GM21447 (cell line): ENCODE results near the gene TPK1.
A peak's percentile ranks its signal among the peaks of the same experiment; 100 is the strongest.

Experiments
- ATAC-seq: cut with Tn5 transposase; IDR thresholded peaks from one replicate; pipeline ENCODE4 v1.9.1; 2021; ENCODE audit not compliant: unreplicated experiment

Gene TPK1

DNA sequence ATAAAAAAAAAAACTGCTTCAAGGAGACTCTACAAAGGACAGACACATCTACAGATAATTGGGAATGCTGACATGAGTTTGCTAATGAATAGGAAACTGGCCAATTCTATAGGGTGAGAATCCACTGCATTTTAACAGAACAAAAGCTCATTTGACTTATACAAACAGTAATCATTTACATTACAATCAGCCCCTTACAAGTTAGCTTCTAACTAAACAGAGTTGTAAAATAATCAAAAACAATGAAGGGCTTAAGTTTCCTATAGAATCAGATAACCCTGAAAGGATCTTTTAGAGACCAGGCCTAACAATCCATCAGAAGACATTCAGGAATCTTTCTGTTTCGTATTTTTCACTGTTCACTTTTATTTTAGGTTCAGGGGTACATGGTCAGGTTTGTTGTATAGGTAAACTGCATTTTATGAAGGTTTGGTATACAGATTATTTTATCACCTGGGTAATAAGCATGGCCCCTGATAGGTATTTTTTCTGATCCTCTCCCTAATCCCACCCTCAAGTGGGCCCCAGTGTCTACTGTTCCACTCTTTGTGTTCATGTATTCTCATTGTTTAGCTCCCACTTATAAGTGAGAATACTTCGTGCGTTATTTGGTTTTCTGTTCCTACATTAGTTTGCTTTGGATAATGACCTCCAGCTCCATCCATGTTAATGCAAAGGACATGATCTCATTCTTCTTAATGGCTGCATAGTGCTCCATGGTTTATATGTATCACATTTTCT is 301.0 kb downstream of the TPK1 start:
- no peak for ATAC-seq

DNA sequence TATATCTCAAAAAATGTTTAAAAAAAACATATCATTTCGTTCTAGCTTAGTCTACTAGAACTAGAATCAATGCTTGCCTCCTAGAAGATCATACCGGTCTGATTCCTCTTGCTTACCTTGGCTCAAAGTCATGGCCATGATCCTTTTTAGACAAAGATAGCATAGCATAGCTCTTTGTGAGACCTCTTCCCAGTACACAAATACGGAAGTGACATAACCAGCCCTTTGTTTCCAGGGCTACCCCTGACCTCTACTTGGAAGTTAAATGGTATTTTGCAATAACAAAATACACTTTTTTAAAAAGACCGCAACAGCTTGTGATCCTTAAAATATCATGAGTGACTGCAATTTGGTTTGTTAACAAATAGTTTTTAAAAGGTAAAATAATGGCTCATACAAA is 301.7 kb downstream of the TPK1 start:
- ATAC-seq: no peak

DNA sequence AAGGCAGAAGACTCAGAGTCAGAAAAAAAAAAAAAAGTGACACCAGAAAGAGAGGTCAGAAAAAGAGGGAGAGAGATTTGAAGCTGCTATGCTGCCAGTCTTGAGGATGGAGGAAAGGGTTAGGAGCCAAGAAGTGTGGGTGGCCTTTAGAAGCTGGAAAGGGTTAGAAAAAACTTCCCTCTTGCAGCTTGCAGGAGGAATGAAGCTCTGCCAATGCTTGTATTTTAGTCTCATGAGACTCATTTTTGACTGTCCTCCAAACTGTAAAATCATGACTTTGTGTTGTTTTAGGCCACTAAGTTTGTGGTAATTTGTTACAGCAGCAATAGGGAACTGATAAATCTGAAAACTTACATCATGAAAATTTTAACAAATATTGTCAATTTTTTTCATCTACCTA is 304.7 kb downstream of the TPK1 start:
- no peak for ATAC-seq

DNA sequence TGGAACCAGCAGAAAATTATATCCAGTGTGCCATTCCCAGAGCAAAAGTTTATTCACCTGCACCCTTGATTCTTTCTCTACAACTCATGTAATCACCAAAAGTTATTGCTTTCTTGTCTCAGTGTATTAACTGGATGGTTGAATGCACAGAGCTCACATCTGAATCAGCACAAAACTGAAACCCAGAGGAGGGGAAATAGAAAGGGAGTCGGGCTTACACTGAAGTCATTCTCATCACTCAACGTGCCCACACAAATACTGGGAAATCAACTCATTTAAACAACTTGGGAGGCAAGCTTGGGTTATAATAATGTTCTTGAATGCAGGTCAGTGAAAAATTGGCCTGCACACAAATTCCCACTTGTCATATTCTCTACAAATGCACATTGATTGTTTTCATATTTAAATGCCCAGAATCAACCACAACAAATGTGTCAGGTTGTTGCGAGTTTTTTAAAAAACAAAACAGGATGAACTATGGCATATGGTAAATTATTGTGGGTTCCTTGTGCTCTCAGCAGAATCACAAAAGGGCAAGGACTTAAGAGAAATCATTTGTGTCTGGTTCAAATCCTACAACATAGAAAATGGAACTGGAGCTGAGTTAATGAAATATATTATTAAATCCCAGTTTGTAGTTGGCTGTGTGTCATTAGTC is 306.5 kb downstream of the TPK1 start:
- peak; percentile 99 for ATAC-seq

DNA sequence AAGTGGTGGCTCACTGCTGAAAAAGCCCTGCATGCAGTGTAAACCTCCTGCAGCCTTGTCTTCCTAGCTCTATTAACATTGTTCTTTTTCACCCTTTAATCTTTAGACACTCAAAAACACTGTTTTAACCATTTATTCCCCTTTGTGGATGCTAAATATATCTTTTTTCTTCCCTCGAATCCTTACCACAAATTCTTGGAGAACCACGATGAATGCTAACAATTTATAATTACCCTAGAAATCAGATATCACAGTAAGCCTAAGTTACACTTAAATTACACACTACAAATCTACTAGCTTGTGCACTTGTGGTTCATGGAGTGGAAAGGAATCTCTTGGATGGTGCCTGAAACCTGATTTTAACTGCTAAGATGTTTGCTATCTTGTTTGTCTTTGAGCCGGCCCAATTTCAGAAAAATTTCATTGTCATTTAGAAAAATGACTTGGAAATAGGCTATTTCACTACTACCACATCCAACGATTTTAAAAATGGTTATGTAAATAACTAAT is 307.3 kb downstream of the TPK1 start:
- ATAC-seq: no peak

DNA sequence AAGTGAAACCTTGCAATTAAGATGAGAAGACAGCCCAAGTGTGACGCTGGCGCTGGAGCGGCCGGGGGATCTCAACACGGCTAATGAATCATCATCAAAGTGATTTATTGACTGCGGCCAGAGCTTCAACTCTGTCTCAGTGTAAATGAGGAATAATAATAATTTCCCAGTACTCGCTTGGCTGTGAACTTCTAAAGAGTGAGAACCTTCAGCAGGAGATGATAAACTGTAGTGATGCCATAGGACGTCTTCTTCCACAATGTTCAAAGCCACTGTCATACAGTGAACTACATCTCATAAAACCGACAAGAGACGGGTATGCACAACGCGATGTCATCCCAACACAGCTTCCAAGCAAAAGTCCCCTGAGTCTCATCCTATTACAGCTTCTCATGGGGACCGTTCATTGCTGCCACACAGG is 308.8 kb downstream of the TPK1 start:
- no peak for ATAC-seq

DNA sequence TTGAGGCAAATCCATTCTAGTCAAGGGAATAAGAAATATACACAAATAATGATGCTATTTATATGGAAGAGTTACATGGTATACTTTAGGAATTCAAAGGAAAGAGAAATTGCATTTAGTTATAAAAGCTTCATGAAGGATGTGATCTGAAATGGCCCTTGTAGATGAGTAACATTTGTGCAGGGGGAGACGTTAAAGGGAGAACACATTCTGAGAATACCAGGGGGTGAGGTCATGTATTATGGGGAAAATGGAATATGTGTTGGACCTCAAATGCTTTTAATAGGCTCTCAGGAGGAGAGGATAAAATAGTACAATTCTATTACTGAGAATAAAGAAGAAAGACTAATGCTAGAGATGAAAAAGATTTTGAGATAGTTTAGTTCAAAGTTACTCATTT is 309.9 kb downstream of the TPK1 start:
- ATAC-seq: no peak

DNA sequence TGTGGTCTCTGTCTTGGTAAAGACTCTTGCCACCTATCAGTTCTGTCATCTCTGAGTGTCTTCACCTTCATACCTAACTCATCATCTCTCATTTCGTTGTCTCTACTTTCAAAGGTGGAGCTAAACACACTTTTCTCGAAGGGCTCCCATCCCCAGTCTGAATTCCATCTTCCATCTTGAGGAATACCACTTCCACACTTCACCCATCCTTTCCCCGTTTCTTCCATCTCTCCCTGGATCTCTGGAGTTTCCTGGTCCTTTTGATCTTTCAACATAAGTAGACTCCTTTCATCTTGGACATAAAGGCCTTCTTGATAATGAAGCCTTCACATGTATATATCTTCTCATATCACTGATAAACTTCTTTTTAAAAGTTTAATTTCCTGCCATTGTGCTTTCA is 311.6 kb downstream of the TPK1 start:
- ATAC-seq: no peak

DNA sequence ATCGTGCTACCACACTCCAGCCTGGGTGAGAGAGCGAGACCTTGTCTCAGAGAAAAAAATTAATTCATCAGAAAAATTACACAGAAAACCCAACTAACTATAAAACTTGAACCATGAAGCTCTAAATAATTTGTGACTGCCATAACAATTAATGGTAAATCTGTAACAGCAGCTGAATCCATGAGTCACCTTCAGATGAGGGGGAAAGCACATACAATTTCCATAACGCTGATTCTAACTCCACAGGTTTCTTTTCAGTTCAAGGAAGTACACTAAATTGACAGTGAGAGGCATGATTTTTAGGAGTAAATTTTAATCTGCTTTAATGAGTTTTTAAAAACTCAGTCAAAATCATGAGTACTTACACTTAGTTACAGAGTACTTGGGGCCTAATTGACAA is 312.2 kb downstream of the TPK1 start:
- ATAC-seq: no peak

DNA sequence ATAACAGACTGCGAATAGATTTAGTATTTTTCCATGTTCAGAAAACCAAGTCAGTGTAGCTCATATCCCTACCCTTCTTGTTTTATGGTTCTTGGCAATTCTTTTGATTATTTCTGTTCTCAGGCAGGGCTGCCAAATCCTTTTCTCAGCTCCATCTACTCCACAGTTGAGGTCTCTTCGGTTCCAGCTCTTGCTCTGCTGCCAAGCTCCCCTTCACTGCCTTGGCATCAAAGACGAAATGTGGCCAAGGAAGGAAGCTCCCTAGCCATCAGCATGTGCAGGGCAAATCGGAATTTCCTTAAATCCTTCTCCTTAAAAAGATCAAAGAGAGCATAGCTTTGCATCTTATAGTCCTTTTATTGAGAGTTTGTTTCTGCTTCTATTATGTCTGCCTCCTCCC is 315.9 kb downstream of the TPK1 start:
- ATAC-seq: no peak

DNA sequence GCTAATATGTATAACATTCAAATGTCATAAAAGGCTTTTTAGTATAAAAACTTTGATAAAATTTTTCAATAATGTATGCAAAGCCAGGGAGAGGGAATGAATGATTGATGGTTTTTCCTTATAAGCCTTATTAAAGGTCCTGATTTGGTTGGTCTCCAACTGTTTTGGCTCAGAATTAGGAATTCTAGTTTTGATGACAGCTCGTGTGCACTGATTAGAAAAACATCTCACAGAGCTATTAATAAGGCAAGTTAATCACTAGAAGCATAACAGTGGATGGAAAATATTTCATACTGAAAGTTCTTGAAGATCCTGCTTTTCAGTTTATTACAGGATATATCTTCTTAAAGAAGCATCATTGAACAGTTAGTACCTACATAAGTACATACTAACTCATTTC is 317.5 kb downstream of the TPK1 start:
- ATAC-seq: no peak

DNA sequence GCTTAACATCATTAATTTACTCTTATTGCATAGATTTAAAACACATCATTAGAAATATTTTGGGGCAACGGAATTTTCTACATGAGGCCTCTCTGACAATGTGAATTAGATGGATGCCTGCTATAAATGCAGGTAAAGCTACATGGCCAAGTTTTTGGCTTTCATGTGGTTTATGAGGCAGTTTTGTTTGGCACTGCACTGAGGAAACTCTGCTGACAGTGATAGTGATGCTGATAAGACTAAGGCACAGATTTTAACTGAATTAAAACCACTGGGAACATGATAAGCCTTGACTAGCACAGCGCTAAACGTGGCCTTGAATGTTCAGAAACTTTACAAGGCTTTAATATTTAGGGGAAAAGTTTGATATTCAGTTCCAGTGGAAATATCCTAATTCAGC is 318.1 kb downstream of the TPK1 start:
- ATAC-seq: no peak

DNA sequence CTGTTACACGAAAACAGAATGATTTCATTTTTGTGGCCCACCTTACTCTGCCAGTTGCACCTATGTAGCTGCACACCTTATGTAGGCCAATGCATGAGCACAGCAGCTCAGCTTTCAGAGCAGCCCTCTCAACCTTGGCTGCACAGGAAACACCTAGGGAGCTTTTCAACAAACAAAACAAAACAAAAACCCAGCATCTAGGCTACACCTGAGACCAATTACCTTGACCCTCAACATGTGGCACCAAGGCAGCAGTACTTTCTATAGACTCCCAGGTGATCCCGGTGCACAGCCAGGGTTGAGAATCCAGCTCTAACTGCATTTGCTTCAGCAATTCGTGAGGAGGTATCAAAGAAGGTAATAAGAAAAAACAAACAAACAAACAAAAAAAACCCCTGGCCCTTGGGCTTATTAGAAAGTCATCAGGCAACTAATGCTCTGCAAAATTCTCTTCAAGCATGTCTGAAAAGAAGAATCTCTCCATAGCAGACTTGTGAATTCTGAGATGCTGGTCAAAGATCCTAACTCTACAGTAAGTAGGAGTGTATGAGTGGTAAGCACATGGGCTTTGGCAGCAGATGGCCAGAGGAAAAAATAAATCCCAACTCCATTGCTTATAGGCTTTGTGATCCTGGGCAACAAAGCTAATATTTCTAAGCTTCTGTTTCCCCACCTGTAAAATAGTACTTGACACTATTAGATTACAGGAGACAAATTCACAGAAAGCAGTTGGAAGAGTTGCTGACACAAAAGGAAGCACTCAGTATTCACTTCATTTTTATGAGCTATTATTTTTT is 318.9 kb downstream of the TPK1 start:
- ATAC-seq: no peak

DNA sequence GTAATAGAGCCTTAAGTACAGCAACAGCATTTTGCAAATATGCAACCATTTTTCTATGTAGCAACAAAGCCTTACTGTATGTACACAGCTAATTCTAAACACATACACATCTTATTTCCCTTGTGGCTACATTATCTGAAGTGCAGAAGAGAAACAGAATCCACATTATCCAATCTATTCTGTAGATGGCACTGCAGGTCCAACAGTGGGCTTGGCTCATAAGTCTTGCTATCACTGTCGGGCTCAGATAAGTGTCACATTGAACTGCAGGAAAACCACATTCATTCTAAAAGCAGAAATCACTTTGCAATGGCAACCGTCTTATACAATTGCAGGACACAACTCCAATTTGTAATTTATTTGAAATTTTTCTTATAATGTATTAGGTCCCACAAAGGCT is 322.5 kb downstream of the TPK1 start:
- ATAC-seq: no peak

DNA sequence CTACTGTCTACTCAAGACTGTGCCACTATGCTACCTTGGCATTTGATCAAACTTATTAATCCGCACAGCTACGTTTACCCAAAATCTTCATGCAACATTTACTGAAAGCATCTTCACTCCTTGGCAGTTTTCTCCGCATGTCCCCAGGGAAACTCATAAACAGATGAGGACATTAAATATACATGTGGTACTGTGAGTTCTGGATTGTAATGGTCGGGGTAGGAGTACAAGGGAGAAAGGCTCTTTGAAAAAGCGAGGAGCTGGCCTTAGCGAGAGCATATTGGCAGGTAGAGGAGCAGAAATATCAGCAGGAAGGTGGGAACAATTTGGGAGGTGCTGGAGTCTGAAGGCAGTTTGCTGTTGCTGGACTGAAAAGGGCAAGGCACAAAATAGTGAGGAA is 325.2 kb downstream of the TPK1 start:
- ATAC-seq: no peak

DNA sequence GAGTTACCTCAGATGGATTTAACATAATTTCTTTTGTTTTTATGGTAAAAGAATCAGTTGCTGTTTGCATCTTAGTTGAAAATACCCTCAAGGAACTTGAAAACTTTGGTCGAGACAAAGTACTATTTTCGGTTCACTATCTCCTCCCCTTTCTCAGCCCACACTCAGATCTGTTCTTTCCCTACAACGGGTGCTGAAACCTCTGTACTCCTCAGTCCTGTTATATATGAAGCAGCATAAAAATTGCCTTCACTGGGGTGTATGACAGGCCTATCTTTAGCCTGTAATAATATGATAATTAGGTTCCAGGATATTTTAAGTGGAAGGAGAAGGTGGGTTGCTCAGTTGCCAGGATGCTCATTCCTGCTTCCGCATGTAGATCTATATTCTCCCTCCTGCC is 327.2 kb downstream of the TPK1 start:
- ATAC-seq: peak; percentile 82

DNA sequence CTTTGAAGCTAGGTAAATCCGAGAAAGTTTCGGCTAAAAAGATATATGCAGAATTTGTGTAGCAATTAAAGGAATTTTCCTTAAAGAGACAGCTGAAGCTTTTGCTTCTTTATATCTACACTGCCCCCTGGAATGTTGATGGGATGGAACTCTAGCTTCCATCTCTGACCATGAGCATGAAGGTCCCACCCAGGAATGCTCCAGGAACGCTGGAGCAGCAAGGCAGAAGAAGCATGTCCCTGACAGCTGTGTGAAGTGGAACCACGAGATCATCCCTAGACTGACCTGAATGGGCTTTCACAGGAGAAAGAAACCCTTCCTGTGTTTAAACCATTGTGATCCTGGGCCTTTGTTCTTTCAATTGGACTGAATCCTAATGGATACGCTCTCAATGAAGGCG is 332.6 kb downstream of the TPK1 start:
- no peak for ATAC-seq

DNA sequence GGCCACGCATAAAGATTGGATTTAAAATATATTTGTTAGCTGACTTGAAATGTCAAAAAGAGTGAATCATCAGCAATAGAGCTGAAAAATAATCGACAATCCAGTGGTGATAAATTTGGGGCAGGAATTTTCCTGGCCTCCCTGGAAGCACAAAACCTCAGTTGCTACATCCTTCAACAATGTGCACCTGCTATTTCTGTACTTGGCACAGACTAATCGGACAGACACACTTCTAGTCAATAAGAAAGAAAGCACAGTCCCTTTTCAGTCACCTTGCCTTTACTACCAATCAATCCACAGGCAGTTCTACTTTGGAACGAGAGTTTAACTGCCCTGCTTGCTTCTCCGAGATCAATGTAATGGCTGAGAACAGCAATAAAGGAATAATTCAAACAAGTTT is 335.6 kb downstream of the TPK1 start:
- no peak for ATAC-seq

DNA sequence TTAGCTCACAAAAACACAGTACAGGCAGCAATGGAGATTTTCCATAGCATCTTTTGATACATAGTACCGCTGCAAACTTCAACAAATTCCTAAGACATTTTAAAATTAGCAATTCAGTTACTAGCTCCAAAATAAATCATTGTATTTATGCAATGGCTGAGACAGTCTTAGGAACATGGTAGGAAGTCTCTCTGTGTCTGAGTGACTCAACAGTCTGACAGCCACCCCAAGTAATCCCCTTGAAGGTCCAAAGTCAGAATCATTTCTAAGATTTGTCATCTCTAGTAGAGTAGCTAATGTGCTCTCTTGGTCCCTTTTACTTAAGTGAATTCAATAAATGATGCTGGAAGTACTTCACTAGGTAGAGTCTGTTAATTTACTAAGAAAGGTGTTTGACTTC is 338.6 kb downstream of the TPK1 start:
- no peak for ATAC-seq

DNA sequence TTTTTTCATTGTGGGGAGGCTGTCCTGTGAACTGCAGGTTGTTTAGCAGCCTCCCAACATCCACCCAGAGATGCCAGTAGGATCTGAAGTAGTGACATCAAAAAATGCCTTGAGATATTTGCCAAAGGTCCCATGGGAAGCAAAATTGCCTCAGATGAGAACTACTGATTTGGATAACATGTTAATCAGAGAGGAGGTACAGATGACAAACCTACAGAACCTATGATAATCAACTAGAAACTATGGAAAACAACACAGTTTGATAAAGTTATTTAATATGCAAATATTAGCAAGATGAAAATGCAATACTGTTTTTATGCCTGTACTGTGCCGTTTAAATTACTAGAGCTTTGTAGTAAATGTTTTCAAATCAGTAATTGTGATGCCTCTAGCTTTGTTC is 341.5 kb downstream of the TPK1 start:
- ATAC-seq: no peak

DNA sequence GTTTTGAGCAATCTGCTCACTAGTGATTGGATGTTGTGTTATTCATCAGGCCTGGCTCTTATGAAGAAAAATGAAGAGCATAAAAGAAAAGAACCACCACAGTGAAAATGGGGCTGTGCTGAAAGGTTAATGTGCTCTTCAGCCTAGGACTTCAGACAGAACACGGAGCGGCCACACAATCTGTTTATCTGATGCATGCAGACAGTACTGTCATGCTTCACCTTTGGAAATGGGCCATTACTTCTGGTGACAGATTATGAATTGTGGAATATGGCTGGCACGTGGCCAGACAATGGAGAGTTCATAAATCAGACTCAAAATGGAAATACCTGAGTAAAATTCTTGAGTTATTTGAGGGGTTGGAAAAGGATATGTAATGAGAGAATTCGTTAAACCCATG is 346.3 kb downstream of the TPK1 start:
- ATAC-seq: no peak

DNA sequence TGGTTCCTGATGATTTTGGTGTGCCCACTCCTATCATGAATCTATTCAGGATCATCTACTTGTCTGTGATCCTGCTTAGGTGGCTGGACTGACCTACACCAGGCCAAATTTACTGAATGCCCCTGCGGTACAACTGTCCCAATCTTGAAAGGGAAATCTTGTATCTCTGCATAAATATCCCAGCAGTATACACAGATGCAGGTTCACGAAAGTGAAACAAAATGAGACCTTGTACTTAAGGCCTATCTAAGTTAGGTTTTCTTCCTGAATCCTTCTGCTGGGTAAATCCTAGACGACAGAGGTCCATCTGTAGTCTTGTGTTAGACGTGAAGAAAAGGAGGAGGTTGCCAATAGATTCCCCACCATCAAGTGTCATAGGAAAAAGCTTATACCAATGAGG is 346.9 kb downstream of the TPK1 start:
- no peak for ATAC-seq
